Astrocyte (in vitro differentiated cells and primary cell): ENCODE results near the gene IL17B. TPM values are rescaled to one million over a fixed set of nuclear protein-coding genes. Genes with fewer than 3 reads are reported as not detected.
A peak's percentile ranks its signal among the peaks of the same experiment; 100 is the strongest.

Experiments used
- DNase-seq: peaks from one replicate; pipeline ENCODE4 v3.0.0-alpha.2; 2010; ENCODE audit warnings: low read depth
- FAIRE-seq: peaks from 2 replicates; lab custom pipeline; 2011; peaks lifted over from hg19 to GRCh38; lab: Jason Lieb, UNC
- H2AFZ ChIP-seq: 2 replicates; pipeline ENCODE4 v1.6.0; 2012; ENCODE audit warnings: low read depth, low read length, inconsistent platforms
- H3K27ac ChIP-seq: 2 replicates; pipeline ENCODE4 v1.5.1; 2011; ENCODE audit warnings: low read depth, low read length, inconsistent platforms
- H3K27me3 ChIP-seq: 2 replicates; pipeline ENCODE4 v1.6.0; 2011; ENCODE audit warnings: low read length, inconsistent platforms; ENCODE audit not compliant: insufficient read depth
- H3K36me3 ChIP-seq: 2 replicates; pipeline ENCODE4 v1.5.1; 2011; ENCODE audit warnings: low read length, inconsistent platforms; ENCODE audit not compliant: insufficient read depth
- H3K4me1 ChIP-seq: 2 replicates; pipeline ENCODE4 v1.5.1; 2011; ENCODE audit warnings: low read length, inconsistent platforms; ENCODE audit not compliant: insufficient read depth
- H3K4me2 ChIP-seq: 2 replicates; pipeline ENCODE4 v1.6.0; 2012; ENCODE audit warnings: low read length, inconsistent platforms
- H3K4me3 ChIP-seq: 2 replicates; pipeline ENCODE4 v1.5.1; 2011; ENCODE audit warnings: low read depth, mild to moderate bottlenecking, low read length, inconsistent platforms; ENCODE audit not compliant: insufficient read depth
- H3K79me2 ChIP-seq: 2 replicates; pipeline ENCODE4 v1.6.0; 2012; ENCODE audit warnings: mild to moderate bottlenecking, low read length, inconsistent platforms; ENCODE audit not compliant: insufficient read depth
- H3K9ac ChIP-seq: 2 replicates; pipeline ENCODE4 v1.6.0; 2012; ENCODE audit warnings: mild to moderate bottlenecking, low read length, inconsistent platforms
- H3K9me3 ChIP-seq: 2 replicates; pipeline ENCODE4 v1.5.1; 2012; ENCODE audit warnings: low read depth, mild to moderate bottlenecking, low read length, inconsistent platforms; ENCODE audit not compliant: insufficient read depth
- H4K20me1 ChIP-seq: 2 replicates; pipeline ENCODE4 v1.6.0; 2012; ENCODE audit warnings: low read length, inconsistent platforms; ENCODE audit not compliant: insufficient read depth
- H3K27ac Mint-ChIP-seq: one replicate; pipeline ENCODE4 v1.8.0; 2021; ENCODE audit warnings: mild to moderate bottlenecking, mixed read lengths; ENCODE audit not compliant: unreplicated experiment
- H3K27me3 Mint-ChIP-seq: one replicate; pipeline ENCODE4 v1.8.0; 2021; ENCODE audit warnings: low read depth, mixed read lengths; ENCODE audit not compliant: unreplicated experiment
- H3K36me3 Mint-ChIP-seq: one replicate; pipeline ENCODE4 v1.8.0; 2021; ENCODE audit warnings: low read depth, mixed read lengths; ENCODE audit not compliant: unreplicated experiment
- H3K4me1 Mint-ChIP-seq: one replicate; pipeline ENCODE4 v1.8.0; 2021; ENCODE audit warnings: low read depth, mixed read lengths; ENCODE audit not compliant: unreplicated experiment
- H3K4me3 Mint-ChIP-seq: one replicate; pipeline ENCODE4 v1.8.0; 2021; ENCODE audit warnings: mild to moderate bottlenecking, moderate library complexity, mixed read lengths; ENCODE audit not compliant: unreplicated experiment
- H3K9me3 Mint-ChIP-seq: one replicate; pipeline ENCODE4 v1.8.0; 2021; ENCODE audit warnings: mild to moderate bottlenecking, mixed read lengths; ENCODE audit not compliant: unreplicated experiment
- EZH2 ChIP-seq: IDR thresholded peaks from 2 replicates; pipeline ENCODE4 v1.6.1; 2012; ENCODE audit warnings: mild to moderate bottlenecking, low read length, inconsistent platforms; ENCODE audit not compliant: insufficient read depth
- total RNA-seq: library from RNA; stranded (reverse); gene quantifications from 2 replicates; pipeline ENCODE4 v1.2.1, GENCODE V29; 2021
- TF ChIP-seq, protein P1 (sequence below): IDR thresholded peaks from 2 replicates; pipeline ENCODE4 v1.5.1; 2011; ENCODE audit warnings: low read depth, mild to moderate bottlenecking, inconsistent platforms, low read length, moderate library complexity; ENCODE audit not compliant: insufficient read depth

IL17B gene
- total RNA-seq, 1 donor from 2014 or later = 0.54 TPM

DNA sequence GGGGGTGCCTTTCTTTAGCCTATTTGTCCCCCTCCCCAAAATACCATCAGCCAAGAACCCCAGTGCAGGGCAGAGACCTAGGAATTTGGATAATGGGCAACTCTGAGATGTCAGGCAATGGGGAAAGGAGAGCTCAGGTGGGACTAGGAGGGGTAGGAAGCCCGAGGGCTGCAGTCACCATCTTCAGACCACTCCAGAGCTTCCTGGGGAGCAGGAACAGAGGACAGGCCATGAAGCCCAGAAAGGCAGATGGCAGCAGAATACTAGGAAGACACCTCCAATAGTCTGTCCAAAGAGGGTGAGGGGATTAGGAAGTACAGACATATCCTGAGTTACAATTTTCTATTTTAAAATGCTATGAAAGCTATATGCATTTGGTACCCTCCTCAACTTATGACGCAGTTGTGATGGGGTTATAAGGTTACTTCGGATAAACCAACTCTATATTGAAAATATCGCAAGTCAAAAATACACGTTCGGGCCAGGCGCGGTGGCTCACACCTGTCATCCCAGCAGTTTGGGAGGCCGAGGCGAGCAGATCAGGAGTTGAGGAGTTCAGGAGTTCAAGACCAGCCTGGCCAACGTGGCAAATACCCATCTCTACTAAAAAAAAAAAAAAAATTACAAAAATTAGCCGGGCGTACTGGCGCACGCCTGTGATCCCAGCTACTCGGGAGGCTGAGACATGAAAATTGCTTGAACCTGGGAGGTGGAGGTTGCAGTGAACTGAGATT, 34.6 kb upstream of the IL17B start:
- FAIRE-seq = no peak
- no peak for TF ChIP-seq EZH2
- TF ChIP-seq, protein P1, sequence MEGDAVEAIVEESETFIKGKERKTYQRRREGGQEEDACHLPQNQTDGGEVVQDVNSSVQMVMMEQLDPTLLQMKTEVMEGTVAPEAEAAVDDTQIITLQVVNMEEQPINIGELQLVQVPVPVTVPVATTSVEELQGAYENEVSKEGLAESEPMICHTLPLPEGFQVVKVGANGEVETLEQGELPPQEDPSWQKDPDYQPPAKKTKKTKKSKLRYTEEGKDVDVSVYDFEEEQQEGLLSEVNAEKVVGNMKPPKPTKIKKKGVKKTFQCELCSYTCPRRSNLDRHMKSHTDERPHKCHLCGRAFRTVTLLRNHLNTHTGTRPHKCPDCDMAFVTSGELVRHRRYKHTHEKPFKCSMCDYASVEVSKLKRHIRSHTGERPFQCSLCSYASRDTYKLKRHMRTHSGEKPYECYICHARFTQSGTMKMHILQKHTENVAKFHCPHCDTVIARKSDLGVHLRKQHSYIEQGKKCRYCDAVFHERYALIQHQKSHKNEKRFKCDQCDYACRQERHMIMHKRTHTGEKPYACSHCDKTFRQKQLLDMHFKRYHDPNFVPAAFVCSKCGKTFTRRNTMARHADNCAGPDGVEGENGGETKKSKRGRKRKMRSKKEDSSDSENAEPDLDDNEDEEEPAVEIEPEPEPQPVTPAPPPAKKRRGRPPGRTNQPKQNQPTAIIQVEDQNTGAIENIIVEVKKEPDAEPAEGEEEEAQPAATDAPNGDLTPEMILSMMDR = no peak
- peaks cover 16% of the 10 kb centered on the region for H3K36me3 Mint-ChIP-seq

DNA sequence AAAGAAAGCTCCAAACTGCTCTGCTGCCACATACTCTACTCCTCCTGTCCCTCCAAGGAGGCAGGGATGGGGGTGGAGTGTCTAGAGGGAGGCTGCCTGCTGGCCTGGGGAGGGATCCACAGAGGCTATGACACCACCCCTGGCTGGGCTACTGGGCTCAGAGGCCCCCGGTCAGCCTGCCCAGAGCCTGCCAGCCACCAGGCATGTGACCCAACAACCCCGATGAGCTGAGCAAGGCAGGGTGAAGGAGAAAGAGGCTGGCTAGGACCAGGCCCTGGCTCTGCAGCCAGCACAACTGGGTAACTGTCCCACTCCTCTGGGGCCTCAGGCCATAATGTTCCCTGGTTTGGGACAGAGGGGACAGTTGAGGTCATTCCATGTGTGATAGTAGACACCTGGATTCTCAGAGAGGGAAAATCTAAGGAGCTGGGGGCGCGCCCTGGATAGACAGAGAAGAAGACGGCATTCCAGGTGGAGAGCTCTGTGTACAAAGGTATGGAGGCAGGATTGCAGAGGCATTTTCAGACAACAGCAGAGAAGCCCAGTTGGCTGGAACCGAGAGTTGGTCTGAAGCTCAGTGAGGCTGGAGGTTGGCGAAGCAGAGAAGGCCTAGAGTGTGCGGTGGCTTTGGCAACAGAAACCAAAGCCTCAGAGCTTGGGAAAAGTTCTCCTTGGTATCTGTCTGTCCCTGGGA, 33.8 kb upstream of the IL17B start:
- H3K36me3 Mint-ChIP-seq = peaks cover 16% of the 10 kb centered on the region
- DNase-seq = no peak
- H3K27me3 ChIP-seq = no peaks in the 10 kb centered on the region
- no peak for FAIRE-seq
- H3K27ac Mint-ChIP-seq = peak overlapping the region; percentile 28
- no peak overlapping the region for H3K4me3 ChIP-seq
- H3K4me3 Mint-ChIP-seq = peak overlapping the region; percentile 6
- H3K27me3 Mint-ChIP-seq = no peaks in the 10 kb centered on the region
- peaks cover 75% of the 10 kb centered on the region for H3K4me1 ChIP-seq
- TF ChIP-seq, protein P1 = no peak
- TF ChIP-seq EZH2 = no peak
- no peaks in the 10 kb centered on the region for H3K9me3 Mint-ChIP-seq
- no peaks in the 10 kb centered on the region for H3K9me3 ChIP-seq
- H3K27ac ChIP-seq = peak overlapping the region; percentile 52
- H2AFZ ChIP-seq = no peak overlapping the region
- H3K79me2 ChIP-seq = peaks cover 100% of the 10 kb centered on the region
- H3K4me1 Mint-ChIP-seq = peaks cover 38% of the 10 kb centered on the region
- peaks cover 96% of the 10 kb centered on the region for H4K20me1 ChIP-seq
- peak overlapping the region; percentile 37 for H3K4me2 ChIP-seq
- peaks cover 8% of the 10 kb centered on the region for H3K36me3 ChIP-seq
- peak overlapping the region; percentile 5 for H3K9ac ChIP-seq

More for the DNA sequence above, 34.6 kb upstream of the IL17B start:
- H3K4me1 Mint-ChIP-seq = peaks cover 39% of the 10 kb centered on the region
- H3K27ac Mint-ChIP-seq = no peak overlapping the region
- H3K4me1 ChIP-seq = peaks cover 74% of the 10 kb centered on the region
- no peak overlapping the region for H3K4me3 Mint-ChIP-seq
- no peak for DNase-seq
- no peaks in the 10 kb centered on the region for H3K27me3 ChIP-seq
- peak overlapping the region; percentile 37 for H3K4me2 ChIP-seq
- H3K9ac ChIP-seq = peak overlapping the region; percentile 52
- H3K27ac ChIP-seq = peak overlapping the region; percentile 73
- no peak overlapping the region for H3K4me3 ChIP-seq
- no peaks in the 10 kb centered on the region for H3K27me3 Mint-ChIP-seq
- H4K20me1 ChIP-seq = peaks cover 96% of the 10 kb centered on the region
- no peaks in the 10 kb centered on the region for H3K9me3 Mint-ChIP-seq
- peaks cover 8% of the 10 kb centered on the region for H3K36me3 ChIP-seq
- peaks cover 97% of the 10 kb centered on the region for H3K79me2 ChIP-seq
- H3K9me3 ChIP-seq = no peaks in the 10 kb centered on the region
- H2AFZ ChIP-seq = no peak overlapping the region
